OCI-LY7 (cell line): ENCODE results near the gene ADRA2B. TPM values are rescaled to one million over a fixed set of nuclear protein-coding genes. Genes with fewer than 3 reads are reported as not detected.

Experiments used
- BruUV-seq: library from RNA; stranded (reverse); fragments of 400-500 nt; replicated peaks from 2 replicates; lab custom pipeline; 2021; lab: Mats Ljungman, UMichigan
- CTCF ChIA-PET: fragments of 300-600 bp; sonication (Branson Sonifier 250); formaldehyde crosslinking; loops from one replicate; lab custom pipeline; 2022; ENCODE audit warnings: antibody characterized with exemption; ENCODE audit not compliant: unreplicated experiment; lab: Charles Lee
- POLR2A ChIA-PET: fragments of 300-600 bp; sonication (Branson Sonifier 250); formaldehyde crosslinking; loops from one replicate; lab custom pipeline; 2022; ENCODE audit warnings: antibody characterized with exemption; lab: Charles Lee
- DNase-seq: peaks from one replicate; pipeline ENCODE4 v3.0.0-alpha.2; 2015; ENCODE audit warnings: low spot score
- H2AFZ ChIP-seq: fragments of 200-600 bp; sonication (generic), shearing (Covaris generic); 2 replicates; pipeline ENCODE4 v1.6.1; 2014; ENCODE audit warnings: mild to moderate bottlenecking, antibody characterized with exemption, low read length, moderate library complexity
- H3K27ac ChIP-seq: fragments of 200-600 bp; sonication (generic); 2 replicates; pipeline ENCODE4 v1.5.1; 2014; ENCODE audit warnings: mixed run types, low read depth, mild to moderate bottlenecking, moderate library complexity, low read length, inconsistent platforms; ENCODE audit not compliant: poor library complexity, severe bottlenecking
- H3K36me3 ChIP-seq: fragments of 200-600 bp; sonication (generic); 2 replicates; pipeline ENCODE4 v1.6.1; 2014; ENCODE audit warnings: mild to moderate bottlenecking, antibody characterized with exemption, low read length, moderate library complexity, mixed read lengths; ENCODE audit not compliant: insufficient read depth
- H3K4me1 ChIP-seq: fragments of 200-600 bp; sonication (generic); 2 replicates; pipeline ENCODE4 v1.5.1; 2014; ENCODE audit warnings: mild to moderate bottlenecking, low read length; ENCODE audit not compliant: insufficient read depth, poor library complexity, severe bottlenecking
- H3K4me2 ChIP-seq: fragments of 200-600 bp; sonication (generic); 2 replicates; pipeline ENCODE4 v1.6.1; 2014; ENCODE audit warnings: mild to moderate bottlenecking, low read length
- H3K4me3 ChIP-seq: fragments of 200-600 bp; sonication (generic); 2 replicates; pipeline ENCODE4 v1.5.1; 2014; ENCODE audit warnings: mild to moderate bottlenecking, low read depth, low read length; ENCODE audit not compliant: poor library complexity, severe bottlenecking
- H3K79me2 ChIP-seq: fragments of 200-600 bp; sonication (generic); 2 replicates; pipeline ENCODE4 v1.6.1; 2016; ENCODE audit warnings: low read depth, mild to moderate bottlenecking, low read length, moderate library complexity, mixed read lengths; ENCODE audit not compliant: insufficient read depth
- H3K9me2 ChIP-seq: fragments of 200-600 bp; sonication (generic); 2 replicates; pipeline ENCODE4 v1.6.1; 2016; ENCODE audit warnings: mild to moderate bottlenecking, low read length, mixed read lengths; ENCODE audit not compliant: insufficient read depth
- H3K9me3 ChIP-seq: fragments of 200-600 bp; sonication (generic); 2 replicates; pipeline ENCODE4 v1.6.1; 2014; ENCODE audit warnings: mild to moderate bottlenecking, mixed run types, low read length, mixed read lengths
- H4K20me1 ChIP-seq: fragments of 200-600 bp; sonication (generic); 2 replicates; pipeline ENCODE4 v1.6.1; 2014; ENCODE audit warnings: mild to moderate bottlenecking, antibody characterized with exemption, low read length, moderate library complexity, mixed read lengths; ENCODE audit not compliant: insufficient read depth
- CTCF ChIP-seq: fragments of 200-600 bp; sonication (generic); conservative IDR thresholded peaks from 2 replicates; pipeline ENCODE4 v1.5.1; 2014; ENCODE audit warnings: mild to moderate bottlenecking, antibody characterized with exemption, low read length, moderate library complexity, mixed read lengths
- EZH2phosphoT487 ChIP-seq: fragments of 200-600 bp; sonication (generic); IDR thresholded peaks from 2 replicates; pipeline ENCODE4 v1.6.1; 2018; ENCODE audit warnings: low read depth, borderline replicate concordance, mild to moderate bottlenecking, mixed run types, antibody characterized with exemption, low read length, moderate library complexity, mixed read lengths
- intact Hi-C: fragments of 100-400 bp; cut with micrococcal nuclease; formaldehyde crosslinking; loops from one replicate; pipeline ENCODE4 v1.10.0; 2022; ENCODE audit not compliant: unreplicated experiment
- total RNA-seq, 2 experiments: library from RNA; depleted of rRNA in 1 of 2; stranded (reverse); fragments of >200 nt in 1 of 2; shearing (Covaris generic) in 1 of 2; gene quantifications; 2 replicates each; pipeline ENCODE4 v1.2.3, GENCODE V29; 2014 to 2022

The ADRA2B gene
- total RNA-seq, 2 experiments from 2014 or later = 0.06 to 0.11 TPM

GRCh38 chr2:96116879-96117533 lies 635 bp upstream of the ADRA2B start:
- H3K9me2 ChIP-seq = no peaks in the 10 kb centered on the region
- H3K9me3 ChIP-seq = no peaks in the 10 kb centered on the region
- H3K4me2 ChIP-seq = peak overlapping the region; percentile 79
- CTCF ChIA-PET = interaction anchor here (1.2 kb wide), 1 partner anchor 125 kb away, joined by 4 read pairs; no protein-coding TSS in a partner anchor
- H3K79me2 ChIP-seq = no peaks in the 10 kb centered on the region
- peak; percentile 84 for TF ChIP-seq CTCF
- TF ChIP-seq EZH2phosphoT487 = no peak
- H4K20me1 ChIP-seq = no peaks in the 10 kb centered on the region
- H3K4me3 ChIP-seq = peak overlapping the region; percentile 70
- H2AFZ ChIP-seq = peak overlapping the region; percentile 67
- BruUV-seq = no TSS peak
- DNase-seq = peak; percentile 70
- no peaks in the 10 kb centered on the region for H3K36me3 ChIP-seq
- intact Hi-C loops = loop anchor here (2.0 kb wide), 1 partner anchor 124 kb away; no protein-coding TSS in a partner anchor
- H3K4me1 ChIP-seq = peaks cover 18% of the 10 kb centered on the region
- H3K27ac ChIP-seq = no peak overlapping the region
- POLR2A ChIA-PET = no interaction called here

- no peaks in the 10 kb centered on the region for H3K79me2 ChIP-seq
- H3K4me3 ChIP-seq = no peak overlapping the region
- H3K9me3 ChIP-seq = no peaks in the 10 kb centered on the region
- BruUV-seq = no TSS peak
- no peaks in the 10 kb centered on the region for H4K20me1 ChIP-seq
- H2AFZ ChIP-seq = no peak overlapping the region
- H3K27ac ChIP-seq = no peak overlapping the region
- H3K4me1 ChIP-seq = peaks cover 18% of the 10 kb centered on the region
- DNase-seq = no peak
- POLR2A ChIA-PET = no interaction called here
- intact Hi-C loops = loop anchor here (2.0 kb wide), 1 partner anchor 123 kb away; no protein-coding TSS in a partner anchor
- H3K4me2 ChIP-seq = peak overlapping the region; percentile 79
- H3K9me2 ChIP-seq = no peaks in the 10 kb centered on the region
- no peak for TF ChIP-seq CTCF
- no peak for TF ChIP-seq EZH2phosphoT487
- no peaks in the 10 kb centered on the region for H3K36me3 ChIP-seq
- CTCF ChIA-PET = no interaction called here
Measured at GRCh38 chr2:96115631-96116423, 544 bp downstream of the ADRA2B start.
